GM23248 (cell line): Measurements from ENCODE around the gene FBP1. TPM values are rescaled to one million over a fixed set of nuclear protein-coding genes. Genes with fewer than 3 reads are reported as not detected.

Experiments
- DNase-seq: peaks from one replicate; pipeline ENCODE4 v3.0.0-alpha.2; 2015
- H2AFZ ChIP-seq: fragments of 200-600 bp; sonication (generic); 2 replicates; pipeline ENCODE4 v1.6.1; 2016; ENCODE audit warnings: antibody characterized with exemption
- H3F3A ChIP-seq: fragments of 200-600 bp; sonication (generic); 2 replicates; pipeline ENCODE4 v1.6.1; 2016; ENCODE audit warnings: mild to moderate bottlenecking, antibody characterized with exemption, mixed run types; ENCODE audit not compliant: insufficient read depth
- H3K27ac ChIP-seq: fragments of 200-600 bp; sonication (generic); 2 replicates; pipeline ENCODE4 v1.5.1; 2016; ENCODE audit warnings: mild to moderate bottlenecking
- H3K27me3 ChIP-seq: fragments of 200-600 bp; sonication (generic); replicated peaks from 2 replicates; pipeline ENCODE4 v1.6.1; 2016; ENCODE audit warnings: mild to moderate bottlenecking; ENCODE audit not compliant: insufficient read depth
- H3K36me3 ChIP-seq: fragments of 200-600 bp; sonication (generic); 2 replicates; pipeline ENCODE4 v1.6.1; 2016; ENCODE audit warnings: low read depth, mild to moderate bottlenecking
- H3K4me1 ChIP-seq: fragments of 200-600 bp; sonication (generic); 2 replicates; pipeline ENCODE4 v1.6.1; 2016; ENCODE audit warnings: mild to moderate bottlenecking; ENCODE audit not compliant: insufficient read depth
- H3K4me2 ChIP-seq: fragments of 200-600 bp; sonication (generic); one replicate; pipeline ENCODE4 v1.6.1; 2016; ENCODE audit warnings: mild to moderate bottlenecking; ENCODE audit not compliant: unreplicated experiment
- H3K4me3 ChIP-seq: fragments of 200-600 bp; sonication (generic); 2 replicates; pipeline ENCODE4 v1.5.1; 2016; ENCODE audit warnings: mild to moderate bottlenecking
- H3K79me2 ChIP-seq: fragments of 200-600 bp; sonication (generic); 2 replicates; pipeline ENCODE4 v1.6.1; 2016; ENCODE audit warnings: mild to moderate bottlenecking; ENCODE audit not compliant: insufficient read depth
- H3K9ac ChIP-seq: fragments of 200-600 bp; sonication (generic); 2 replicates; pipeline ENCODE4 v1.6.1; 2016; ENCODE audit warnings: mild to moderate bottlenecking
- H3K9me2 ChIP-seq: fragments of 200-600 bp; sonication (generic); 2 replicates; pipeline ENCODE4 v1.6.1; 2016; ENCODE audit warnings: mixed run types, mild to moderate bottlenecking, moderate library complexity; ENCODE audit not compliant: insufficient read depth
- H3K9me3 ChIP-seq: fragments of 200-600 bp; sonication (generic); one replicate; pipeline ENCODE4 v1.6.1; 2017; ENCODE audit warnings: low read depth
- H4K20me1 ChIP-seq: fragments of 200-600 bp; sonication (generic); 2 replicates; pipeline ENCODE4 v1.6.0; 2016; ENCODE audit not compliant: insufficient read depth
- EZH2 ChIP-seq: fragments of 200-600 bp; sonication (generic); IDR thresholded peaks from 2 replicates; pipeline ENCODE4 v1.6.1; 2018; ENCODE audit warnings: antibody characterized with exemption, mild to moderate bottlenecking; ENCODE audit not compliant: insufficient read depth, poor library complexity, severe bottlenecking
- EZH2phosphoT487 ChIP-seq: fragments of 200-600 bp; sonication (generic); IDR thresholded peaks from 2 replicates; pipeline ENCODE4 v1.6.1; 2018; ENCODE audit warnings: antibody characterized with exemption, moderate library complexity, mild to moderate bottlenecking, low read depth; ENCODE audit not compliant: insufficient read depth
- WGBS, 2 experiments: methylation state at CpG; one replicate each; pipeline ENCODE4 v1.1.6; 2015 to 2017; ENCODE audit warnings: low lambda C conversion rate in 2 of 2, low coverage in 1 of 2; ENCODE audit errors: missing lambda C conversion rate in 2 of 2; 5-methylcytosine and 5-hydroxymethylcytosine counted together
- in situ Hi-C: fragments of 300-500 bp; cut with MboI; formaldehyde crosslinking; loops from 2 replicates; pipeline ENCODE4 v1.15.0; 2020
- polyA plus RNA-seq: library from polyadenylated mRNA; unstranded; fragments of >200 nt; fragmentation: Nextera tagmentation; extraction: Ambion mirVana; gene quantifications from 2 replicates; pipeline ENCODE4 v1.2.1, GENCODE V29; 2016
- total RNA-seq: library from RNA; depleted of rRNA; stranded (reverse); fragments of >200 nt; shearing (Covaris generic); gene quantifications from 2 replicates; pipeline ENCODE4 v1.2.3, GENCODE V29; 2014

Gene FBP1
- total and polyA plus RNA-seq, 2 experiments from 2014 or later, result not detected

DNA sequence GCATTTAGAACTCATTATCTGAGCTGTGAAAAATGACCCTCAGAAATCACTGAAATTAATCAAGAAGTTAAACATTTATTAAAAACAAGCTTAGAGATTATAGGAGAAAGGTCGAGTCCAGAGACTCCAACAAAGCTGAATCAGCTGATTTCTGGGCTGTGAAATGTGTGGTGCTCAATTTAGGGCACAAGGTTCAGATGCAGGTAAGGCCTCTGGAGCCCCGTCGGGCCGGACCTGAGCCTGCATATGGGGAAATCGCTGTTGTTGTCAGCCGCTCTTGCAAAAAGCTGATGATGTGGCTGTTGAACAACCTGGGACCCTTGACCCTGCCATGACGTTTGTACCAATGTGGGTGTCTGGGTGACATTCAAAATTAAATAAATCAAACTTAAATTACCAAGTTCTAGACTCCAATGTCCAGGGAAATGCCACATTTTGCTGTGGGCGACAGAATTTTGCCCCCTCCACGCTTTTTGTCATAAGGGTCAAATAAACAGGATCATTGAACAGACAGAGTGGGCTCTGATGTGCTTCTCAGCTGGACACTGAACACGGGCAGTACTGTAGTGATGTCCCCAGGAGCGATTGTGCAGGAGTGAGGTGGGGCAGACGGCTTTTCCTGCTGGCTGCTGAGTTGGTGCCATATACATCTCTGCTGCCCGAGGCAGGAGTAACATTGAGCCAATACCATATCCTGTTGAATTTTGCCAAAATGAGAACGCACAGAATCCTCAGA lies 27.2 kb upstream of the FBP1 start:
- no peak for TF ChIP-seq EZH2phosphoT487
- TF ChIP-seq EZH2, result no peak
- Histone ChIP-seq H3K79me2 (no peaks in the 10 kb centered on the region), H3K4me3 (no peak overlapping the region), H3K27me3 (no peaks in the 10 kb centered on the region), H3K9me2 (no peaks in the 10 kb centered on the region), H3K4me2 (no peak overlapping the region), H3K27ac (no peak overlapping the region), H2AFZ (no peak overlapping the region), H3K36me3 (no peaks in the 10 kb centered on the region), H4K20me1 (no peaks in the 10 kb centered on the region), H3F3A (peaks cover under 1% of the 10 kb centered on the region; the same call in 1 of the 2 replicates), H3K4me1 (no peaks in the 10 kb centered on the region), H3K9ac (no peak overlapping the region), H3K9me3 (no peaks in the 10 kb centered on the region)
- 75 to 77% methylated on average over 14 of the region's 14 CpGs for WGBS, 2 experiments
- DNase-seq, result no peak
- in situ Hi-C loops, result no loop called here

DNA sequence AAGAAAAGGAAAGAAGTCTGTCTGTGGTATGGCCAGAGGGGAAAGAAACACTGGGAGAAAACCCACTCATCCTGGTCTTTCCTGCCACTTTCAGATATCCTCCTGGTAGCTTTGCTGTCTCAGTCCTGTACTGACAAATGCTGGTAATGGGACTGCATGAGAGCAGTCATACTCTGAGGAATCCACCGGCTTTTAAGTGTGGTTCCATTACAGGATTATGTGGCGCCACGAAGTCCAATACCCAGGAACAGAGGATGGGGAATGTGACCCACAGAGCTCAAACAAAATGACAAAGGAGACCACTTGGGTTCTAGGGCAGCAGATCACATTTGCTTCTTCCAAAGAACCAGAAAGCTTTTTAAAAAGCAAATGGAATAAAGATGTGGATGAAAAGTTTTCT lies 26.3 kb upstream of the FBP1 start:
- TF ChIP-seq EZH2phosphoT487, result no peak
- TF ChIP-seq EZH2, result no peak
- Histone ChIP-seq H2AFZ (no peak overlapping the region), H3K27ac (no peak overlapping the region), H3K9ac (no peak overlapping the region), H3K4me1 (no peaks in the 10 kb centered on the region), H3K4me3 (no peak overlapping the region), H3K27me3 (no peaks in the 10 kb centered on the region), H3K9me2 (no peaks in the 10 kb centered on the region), H3K79me2 (no peaks in the 10 kb centered on the region), H3F3A (no peaks in the 10 kb centered on the region), H3K4me2 (no peak overlapping the region), H4K20me1 (no peaks in the 10 kb centered on the region), H3K9me3 (no peaks in the 10 kb centered on the region), H3K36me3 (no peaks in the 10 kb centered on the region)
- 78 to 89% methylated on average over 3 of the region's 3 CpGs for WGBS, 2 experiments
- in situ Hi-C loops, result no loop called here
- DNase-seq, result no peak

DNA sequence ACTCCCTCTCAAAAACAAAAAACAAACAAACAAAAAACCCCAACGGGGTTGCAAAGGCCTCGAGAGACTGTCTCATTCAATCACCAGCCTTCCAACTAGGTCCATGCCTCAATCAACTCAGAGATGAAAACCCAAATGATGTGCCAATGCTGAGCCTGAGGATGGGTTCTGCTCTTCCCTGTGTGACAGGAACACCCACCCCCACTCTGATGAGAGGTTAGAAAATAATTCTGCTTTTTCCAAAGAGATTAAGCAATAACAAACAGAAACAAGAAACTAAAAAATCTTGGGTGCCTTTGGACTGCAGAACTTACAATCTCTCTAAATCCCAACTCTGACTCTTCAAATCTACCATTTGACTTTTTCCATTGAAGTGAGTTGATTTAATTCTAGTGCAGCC lies 25.5 kb upstream of the FBP1 start:
- H3K36me3 ChIP-seq, result no peaks in the 10 kb centered on the region
- DNase-seq, result no peak
- H2AFZ ChIP-seq, result no peak overlapping the region
- WGBS, 2 experiments, result 73 to 91% methylated on average over 2 of the region's 2 CpGs
- in situ Hi-C loops, result no loop called here
- TF ChIP-seq EZH2phosphoT487 (no peak), EZH2 (no peak)
- no peak overlapping the region for H3K9ac ChIP-seq
- H3K79me2 ChIP-seq, result no peaks in the 10 kb centered on the region
- no peaks in the 10 kb centered on the region for H3K4me1 ChIP-seq
- H3K4me2 ChIP-seq, result no peak overlapping the region
- no peaks in the 10 kb centered on the region for H3K27me3 ChIP-seq
- no peaks in the 10 kb centered on the region for H3K9me3 ChIP-seq
- H4K20me1 ChIP-seq, result no peaks in the 10 kb centered on the region
- H3K9me2 ChIP-seq, result no peaks in the 10 kb centered on the region
- no peaks in the 10 kb centered on the region for H3F3A ChIP-seq
- H3K27ac ChIP-seq, result no peak overlapping the region
- H3K4me3 ChIP-seq, result no peak overlapping the region

DNA sequence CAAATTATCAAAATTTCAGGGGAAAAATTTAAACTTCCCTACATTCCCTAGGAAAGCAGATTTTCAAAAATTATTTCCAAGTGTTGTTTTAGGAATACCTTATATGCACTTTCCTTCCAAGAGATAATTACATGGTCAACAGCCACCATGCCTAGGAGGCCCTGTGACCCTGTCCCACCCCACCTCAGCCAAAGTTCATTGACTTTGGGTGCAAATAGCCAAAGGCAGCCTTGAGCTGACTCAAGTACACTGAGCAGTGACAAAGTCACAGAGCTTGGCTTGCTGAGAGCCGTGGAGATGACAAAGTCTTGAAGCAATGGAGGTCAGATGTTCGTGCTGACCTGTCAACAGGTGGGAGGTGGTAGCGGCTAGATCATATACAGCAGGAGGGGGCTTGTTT lies 24.3 kb upstream of the FBP1 start:
- WGBS, 2 experiments, result 70 to 71% methylated on average over 3 of the region's 3 CpGs
- Histone ChIP-seq H3K9ac (no peak overlapping the region), H3K79me2 (no peaks in the 10 kb centered on the region)

More for the DNA sequence above, 24.3 kb upstream of the FBP1 start:
- Histone ChIP-seq H3K27ac (no peak overlapping the region), H3K27me3 (no peaks in the 10 kb centered on the region), H3K9me3 (no peaks in the 10 kb centered on the region), H2AFZ (no peak overlapping the region), H4K20me1 (no peaks in the 10 kb centered on the region), H3K4me1 (no peaks in the 10 kb centered on the region), H3K9me2 (no peaks in the 10 kb centered on the region), H3F3A (no peaks in the 10 kb centered on the region), H3K4me2 (no peak overlapping the region), H3K4me3 (no peak overlapping the region), H3K36me3 (no peaks in the 10 kb centered on the region)
- no peak for DNase-seq
- in situ Hi-C loops, result no loop called here
- TF ChIP-seq EZH2, result no peak
- no peak for TF ChIP-seq EZH2phosphoT487
